Astrocyte of the cerebellum (primary cell): ENCODE data around the gene CLEC9A.

ENCODE experiments used
- DNase-seq: peaks from one replicate; pipeline ENCODE4 v3.0.0-alpha.2; 2011; ENCODE audit warnings: low read depth
- H3K4me3 ChIP-seq: 2 replicates; pipeline ENCODE4 v1.5.1; 2011; ENCODE audit warnings: mild to moderate bottlenecking, low read depth, low read length, moderate library complexity
- in situ Hi-C: cut with HindIII; loops from 2 replicates; pipeline ENCODE4 v1.10.0; 2017; ENCODE audit warnings: low sequenced_read_pairs
- TF ChIP-seq, protein P1 (sequence below): IDR thresholded peaks from 2 replicates; pipeline ENCODE4 v1.5.1; 2012; ENCODE audit warnings: low read length, low read depth, moderate library complexity, mild to moderate bottlenecking; ENCODE audit errors: missing control alignments

Gene CLEC9A

DNA sequence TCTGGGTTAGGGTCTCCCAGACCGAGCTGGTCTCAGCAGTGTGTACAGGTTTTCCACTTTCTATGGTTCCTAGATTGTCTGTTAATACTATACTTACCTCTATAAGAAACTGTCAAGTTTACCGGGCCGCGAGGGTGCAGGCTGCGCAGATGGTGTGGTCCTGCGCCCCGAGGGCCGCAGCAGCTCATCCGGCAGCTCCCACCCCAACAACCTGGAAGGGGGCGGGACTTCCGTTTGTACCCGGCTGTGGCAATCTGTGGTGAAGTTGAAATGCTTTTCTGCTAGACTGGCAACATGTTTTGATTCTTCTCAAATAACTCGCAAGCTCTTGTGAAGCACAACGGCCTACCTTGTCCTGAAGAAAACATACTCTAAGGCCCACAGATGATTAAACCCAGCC is at the start of gene CLEC9A:
CLEC9A (plus strand) TSS at position 237 of the 400 bp plus-strand sequence. CDS start 22,006 bp downstream, outside the sequence.
- TF ChIP-seq, protein P1, sequence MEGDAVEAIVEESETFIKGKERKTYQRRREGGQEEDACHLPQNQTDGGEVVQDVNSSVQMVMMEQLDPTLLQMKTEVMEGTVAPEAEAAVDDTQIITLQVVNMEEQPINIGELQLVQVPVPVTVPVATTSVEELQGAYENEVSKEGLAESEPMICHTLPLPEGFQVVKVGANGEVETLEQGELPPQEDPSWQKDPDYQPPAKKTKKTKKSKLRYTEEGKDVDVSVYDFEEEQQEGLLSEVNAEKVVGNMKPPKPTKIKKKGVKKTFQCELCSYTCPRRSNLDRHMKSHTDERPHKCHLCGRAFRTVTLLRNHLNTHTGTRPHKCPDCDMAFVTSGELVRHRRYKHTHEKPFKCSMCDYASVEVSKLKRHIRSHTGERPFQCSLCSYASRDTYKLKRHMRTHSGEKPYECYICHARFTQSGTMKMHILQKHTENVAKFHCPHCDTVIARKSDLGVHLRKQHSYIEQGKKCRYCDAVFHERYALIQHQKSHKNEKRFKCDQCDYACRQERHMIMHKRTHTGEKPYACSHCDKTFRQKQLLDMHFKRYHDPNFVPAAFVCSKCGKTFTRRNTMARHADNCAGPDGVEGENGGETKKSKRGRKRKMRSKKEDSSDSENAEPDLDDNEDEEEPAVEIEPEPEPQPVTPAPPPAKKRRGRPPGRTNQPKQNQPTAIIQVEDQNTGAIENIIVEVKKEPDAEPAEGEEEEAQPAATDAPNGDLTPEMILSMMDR = no peak
- no peak for DNase-seq
- H3K4me3 ChIP-seq = no peak within 1 kb of the TSS
- in situ Hi-C loops = no loop called here

GRCh38 chr12:9991876-9992275 is 38.6 kb upstream of the CLEC9A start:
- TF ChIP-seq, protein P1 = no peak
- in situ Hi-C loops = no loop called here

DNA sequence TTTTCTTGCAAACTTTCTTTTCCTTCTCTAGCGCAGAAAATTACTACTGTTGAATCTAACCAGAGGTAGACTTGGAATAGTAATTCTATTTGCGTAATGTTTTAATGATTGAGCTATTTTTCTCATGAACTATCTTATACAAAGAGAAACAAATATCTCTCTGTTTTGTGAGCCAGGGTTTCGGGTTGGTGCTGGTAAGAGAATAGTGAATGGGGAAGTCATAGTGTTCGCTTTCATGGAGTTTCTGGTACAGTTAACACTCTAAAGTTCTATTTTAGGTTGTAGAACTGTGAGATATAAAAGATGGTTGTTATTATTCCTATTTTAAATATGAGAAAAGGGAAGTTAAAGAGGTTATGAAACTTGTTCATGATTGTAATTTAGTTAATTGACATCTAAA is 38.2 kb upstream of the CLEC9A start:
- H3K4me3 ChIP-seq = no peak overlapping the region
- TF ChIP-seq, protein P1 = no peak
- no peak for DNase-seq
- in situ Hi-C loops = no loop called here

More at GRCh38 chr12:9991876-9992275, 38.6 kb upstream of the CLEC9A start:
- DNase-seq = no peak
- no peak overlapping the region for H3K4me3 ChIP-seq

- no peak within 1 kb of the TSS for H3K4me3 ChIP-seq
- DNase-seq = no peak
- TF ChIP-seq, protein P1 = no peak
- in situ Hi-C loops = no loop called here
These were observed 31.5 kb upstream of the CLEC9A start, which contains the start of gene CLEC1B for GRCh38 chr12:9999016-9999415. Gene CLEC1B (minus strand): TSS chr12:9999121. CDS start chr12:9999100, 21 bp downstream.

DNA sequence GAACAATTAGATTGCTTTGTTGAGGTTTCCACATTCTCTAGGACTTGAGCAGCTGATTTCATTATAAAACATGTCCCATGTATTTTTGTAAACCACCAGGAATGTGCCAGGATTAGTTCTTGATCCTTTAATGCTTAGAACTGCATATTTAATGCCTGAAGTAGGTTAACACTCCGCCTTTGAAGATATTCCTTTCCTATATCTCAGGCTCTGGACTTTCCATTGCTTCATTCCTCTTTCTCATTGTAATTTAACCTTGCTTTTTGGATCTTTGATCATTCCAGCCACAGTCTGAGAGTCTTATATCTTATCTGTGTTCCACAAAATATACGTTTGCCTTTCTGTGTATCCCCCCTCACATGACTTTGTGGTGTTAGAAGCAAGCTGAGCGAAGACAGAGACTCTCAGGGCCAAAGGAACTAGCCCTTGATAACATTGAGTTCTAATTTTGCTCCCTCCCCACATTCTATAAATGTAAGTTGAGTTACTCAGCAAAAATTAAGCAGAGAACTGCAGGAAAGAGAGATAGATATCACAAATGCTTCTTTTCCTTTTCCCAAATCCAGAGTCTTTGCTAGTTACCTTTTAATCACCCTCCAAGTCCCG is 29.2 kb upstream of the CLEC9A start:
- DNase-seq = no peak
- H3K4me3 ChIP-seq = no peak overlapping the region
- TF ChIP-seq, protein P1 = no peak
- in situ Hi-C loops = no loop called here

DNA sequence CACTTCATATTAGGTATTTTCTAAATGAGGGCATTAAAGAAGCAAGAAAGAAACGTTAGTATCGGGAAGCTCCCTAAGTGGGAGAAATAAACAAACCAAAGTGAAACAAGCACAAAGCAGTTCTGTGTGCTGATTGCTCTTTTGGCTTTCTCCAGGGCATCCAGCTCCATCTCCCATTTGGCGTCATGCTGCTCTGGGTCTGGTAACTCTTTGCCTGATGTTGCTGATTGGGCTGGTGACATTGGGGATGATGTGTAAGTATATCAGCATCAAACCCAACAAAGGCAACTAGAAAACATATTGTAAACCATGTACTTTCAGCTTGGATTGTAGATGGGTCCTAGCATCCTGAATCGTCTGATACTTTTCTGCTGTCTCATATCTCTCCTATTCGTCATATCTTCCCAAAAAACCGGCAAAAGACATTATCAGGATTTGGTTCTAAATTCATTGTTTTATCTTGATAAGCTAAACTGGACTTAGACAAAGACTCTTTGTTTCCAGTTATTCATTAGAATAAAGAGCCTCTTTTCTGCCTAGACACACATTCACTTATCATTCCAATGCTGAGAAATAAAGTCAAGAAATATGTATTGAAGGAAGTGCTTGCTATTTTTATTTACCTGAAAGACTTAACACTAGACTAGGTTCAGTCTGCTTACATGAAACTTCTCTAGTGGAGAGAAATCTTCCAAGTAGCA is 17.7 kb upstream of the CLEC9A start:
- TF ChIP-seq, protein P1 = no peak
- no peak for DNase-seq
- in situ Hi-C loops = no loop called here
- no peak overlapping the region for H3K4me3 ChIP-seq
